IMR-90 (cell line): Measurements from ENCODE around the gene LRIT2. TPM values are rescaled to one million over a fixed set of nuclear protein-coding genes. Genes with fewer than 3 reads are reported as not detected.

Source experiments
- ATAC-seq: fragments of 200-7000 bp; cut with Tn5 transposase; 2 replicates; pipeline ENCODE4 v1.9.1; 2020; ENCODE audit warnings: low read depth, mild to moderate bottlenecking, moderate library complexity
- BruUV-seq: library from RNA; stranded (reverse); fragments of 400-500 nt; replicated peaks from 2 replicates; lab custom pipeline; 2021; lab: Mats Ljungman, UMichigan
- CTCF ChIA-PET: fragments of 300-600 bp; formaldehyde crosslinking; extraction: SDS; loops from one replicate; lab custom pipeline; 2021; ENCODE audit warnings: antibody characterized with exemption; lab: Yijun Ruan, JAX
- POLR2A ChIA-PET: fragments of 300-600 bp; sonication (Branson Sonifier 250); formaldehyde crosslinking; loops from one replicate; lab custom pipeline; 2022; ENCODE audit warnings: antibody characterized with exemption; ENCODE audit not compliant: unreplicated experiment; lab: Charles Lee
- DNase-seq: peaks from one replicate; pipeline ENCODE4 v3.0.0; 2013
- H2AFZ ChIP-seq: replicated peaks from 2 replicates; pipeline ENCODE3; 2013; ENCODE audit warnings: low read length, mild to moderate bottlenecking; ENCODE audit not compliant: poor library complexity
- H2AK5ac ChIP-seq: 2 replicates; pipeline ENCODE4 v1.6.1; 2013; ENCODE audit warnings: low read depth, low read length, inconsistent platforms
- H2AK9ac ChIP-seq: replicated peaks from 2 replicates; pipeline ENCODE3; 2013; ENCODE audit warnings: mild to moderate bottlenecking, low read depth, low read length, moderate library complexity; ENCODE audit not compliant: poor library complexity
- H2BK120ac ChIP-seq: 2 replicates; pipeline ENCODE4 v1.6.1; 2013; ENCODE audit warnings: low read depth, low read length, inconsistent platforms
- H2BK15ac ChIP-seq: 3 replicates; pipeline ENCODE4 v1.6.1; 2013; ENCODE audit warnings: low read depth, low read length, inconsistent platforms
- H2BK20ac ChIP-seq: 2 replicates; pipeline ENCODE4 v1.6.1; 2013; ENCODE audit warnings: low read depth, mild to moderate bottlenecking, inconsistent platforms, low read length, moderate library complexity
- H2BK5ac ChIP-seq: 2 replicates; pipeline ENCODE4 v1.6.1; 2013; ENCODE audit warnings: mild to moderate bottlenecking, low read depth, low read length, inconsistent platforms; ENCODE audit not compliant: poor library complexity, severe bottlenecking
- H3K14ac ChIP-seq: replicated peaks from 2 replicates; pipeline ENCODE4 v1.6.1; 2013; ENCODE audit warnings: low read depth, low read length, inconsistent platforms
- H3K18ac ChIP-seq: 2 replicates; pipeline ENCODE4 v1.6.1; 2013; ENCODE audit warnings: low read depth, low read length, control low read depth
- H3K23ac ChIP-seq: 2 replicates; pipeline ENCODE4 v1.6.1; 2013; ENCODE audit warnings: low read depth, low read length, inconsistent platforms
- H3K27ac ChIP-seq: 2 replicates; pipeline ENCODE4 v1.5.1; 2013; ENCODE audit warnings: mild to moderate bottlenecking, control low read depth, low read length; ENCODE audit not compliant: insufficient read depth
- H3K27me3 ChIP-seq: 2 replicates; pipeline ENCODE4 v1.6.1; 2013; ENCODE audit warnings: low read length; ENCODE audit not compliant: control insufficient read depth, insufficient read depth
- H3K36me3 ChIP-seq: 2 replicates; pipeline ENCODE4 v1.6.1; 2013; ENCODE audit warnings: low read length, mixed read lengths; ENCODE audit not compliant: control insufficient read depth, insufficient read depth
- H3K4ac ChIP-seq: 2 replicates; pipeline ENCODE4 v1.6.1; 2013; ENCODE audit warnings: low read depth, low read length, inconsistent platforms
- H3K4me1 ChIP-seq: 2 replicates; pipeline ENCODE4 v1.6.1; 2013; ENCODE audit warnings: low read length, mixed read lengths; ENCODE audit not compliant: control insufficient read depth, insufficient read depth
- H3K4me2 ChIP-seq: 2 replicates; pipeline ENCODE4 v1.6.1; 2013; ENCODE audit warnings: low read depth, mild to moderate bottlenecking, control low read depth, low read length, moderate library complexity
- H3K4me3 ChIP-seq: 2 replicates; pipeline ENCODE4 v1.5.1; 2013; ENCODE audit warnings: low read depth, mild to moderate bottlenecking, control low read depth, low read length, moderate library complexity; ENCODE audit not compliant: insufficient read depth
- H3K56ac ChIP-seq: 2 replicates; pipeline ENCODE4 v1.6.1; 2013; ENCODE audit warnings: low read length, inconsistent platforms; ENCODE audit not compliant: insufficient read depth; ENCODE audit errors: extremely low read depth
- H3K79me1 ChIP-seq, 2 experiments: 2 replicates each; pipeline ENCODE4 v1.6.1; 2013; ENCODE audit warnings: low read length in 2 of 2, inconsistent platforms in 1 of 2, low read depth in 1 of 2
- H3K9ac ChIP-seq: 2 replicates; pipeline ENCODE4 v1.6.1; 2013; ENCODE audit warnings: low read depth, low read length, control low read depth
- H3K9me1 ChIP-seq: 2 replicates; pipeline ENCODE4 v1.6.1; 2013; ENCODE audit warnings: low read length, inconsistent platforms; ENCODE audit not compliant: insufficient read depth
- H3K9me3 ChIP-seq: 2 replicates; pipeline ENCODE4 v1.6.1; 2013; ENCODE audit warnings: low read length; ENCODE audit not compliant: control insufficient read depth, insufficient read depth
- H4K20me1 ChIP-seq: 2 replicates; pipeline ENCODE4 v1.6.1; 2013; ENCODE audit warnings: low read length, inconsistent platforms; ENCODE audit not compliant: insufficient read depth
- H4K5ac ChIP-seq: 2 replicates; pipeline ENCODE4 v1.6.1; 2013; ENCODE audit warnings: mild to moderate bottlenecking, low read depth, low read length, control low read depth
- H4K8ac ChIP-seq, 2 experiments: 2 replicates each; pipeline ENCODE4 v1.6.1; 2013; ENCODE audit warnings: low read depth in 2 of 2, low read length in 2 of 2, control low read depth in 1 of 2, inconsistent platforms in 1 of 2
- H4K91ac ChIP-seq: 2 replicates; pipeline ENCODE4 v1.6.1; 2013; ENCODE audit warnings: low read depth, low read length, inconsistent platforms; ENCODE audit not compliant: insufficient read depth
- CEBPB ChIP-seq: IDR thresholded peaks from 2 replicates; pipeline ENCODE4 v1.6.1; 2012; ENCODE audit warnings: low read depth, low read length, improper control_type of control experiment
- CHD1 ChIP-seq: IDR thresholded peaks from 2 replicates; pipeline ENCODE4 v1.6.1; 2012; ENCODE audit warnings: low read depth, low read length, improper control_type of control experiment
- CTCF ChIP-seq: conservative IDR thresholded peaks from 2 replicates; pipeline ENCODE4 v1.5.1; 2012; ENCODE audit warnings: mild to moderate bottlenecking, low read depth, low read length, improper control_type of control experiment
- ELK1 ChIP-seq: fragments of 150-350 bp; IDR thresholded peaks from 2 replicates; pipeline ENCODE4 v1.6.1; 2016; ENCODE audit warnings: low read depth, mild to moderate bottlenecking, low read length, moderate library complexity, borderline replicate concordance
- FOS ChIP-seq: fragments of 150-350 bp; IDR thresholded peaks from 2 replicates; pipeline ENCODE4 v1.6.1; 2016; ENCODE audit warnings: low read depth, low read length
- MAZ ChIP-seq: IDR thresholded peaks from 2 replicates; pipeline ENCODE4 v1.6.1; 2012; ENCODE audit warnings: low read depth, mild to moderate bottlenecking, low read length, improper control_type of control experiment, moderate library complexity, borderline replicate concordance
- MXI1 ChIP-seq: IDR thresholded peaks from 2 replicates; pipeline ENCODE4 v1.6.1; 2012; ENCODE audit warnings: low read depth, mild to moderate bottlenecking, low read length, moderate library complexity, borderline replicate concordance
- RAD21 ChIP-seq: IDR thresholded peaks from 2 replicates; pipeline ENCODE4 v1.6.1; 2012; ENCODE audit warnings: low read length, improper control_type of control experiment
- RCOR1 ChIP-seq: IDR thresholded peaks from 2 replicates; pipeline ENCODE4 v1.6.1; 2012; ENCODE audit warnings: mild to moderate bottlenecking, low read length, improper control_type of control experiment; ENCODE audit not compliant: insufficient replicate concordance
- RFX5 ChIP-seq: IDR thresholded peaks from 2 replicates; pipeline ENCODE4 v1.8.0; 2012; ENCODE audit warnings: low read depth, mild to moderate bottlenecking, low read length, moderate library complexity
- SMC3 ChIP-seq: fragments of 150-350 bp; IDR thresholded peaks from 2 replicates; pipeline ENCODE4 v1.6.1; 2016; ENCODE audit warnings: low read depth, mild to moderate bottlenecking, antibody characterized with exemption, low read length, moderate library complexity
- USF2 ChIP-seq: fragments of 150-350 bp; IDR thresholded peaks from 2 replicates; pipeline ENCODE4 v1.6.1; 2017; ENCODE audit warnings: mild to moderate bottlenecking, antibody characterized with exemption, low read length, low read depth
- WGBS, 2 experiments: methylation state at CpG; one replicate each; pipeline versions ENCODE4 v1.1.5 to v1.1.7; 2013; ENCODE audit warnings: missing lambda C conversion rate in 2 of 2; ENCODE audit not compliant: insufficient read length in 1 of 2; ENCODE audit errors: extremely low coverage in 2 of 2; 5-methylcytosine and 5-hydroxymethylcytosine counted together
- dilution Hi-C: fragments of 300-500 bp; cut with HindIII; formaldehyde crosslinking; loops from one replicate; pipeline ENCODE4 v1.14.3; 2018; ENCODE audit warnings: low sequenced_read_pairs; ENCODE audit not compliant: unreplicated experiment
- in situ Hi-C: fragments of 300-500 bp; cut with MboI; formaldehyde crosslinking; loops from 3 replicates; pipeline ENCODE4 v1.14.3; 2019; ENCODE audit warnings: low sequenced_read_pairs, inconsistent platforms, mixed read lengths
- intact Hi-C: fragments of 100-400 bp; cut with micrococcal nuclease; formaldehyde crosslinking; loops from 2 replicates; pipeline ENCODE4 v1.10.0; 2022
- polyA plus RNA-seq, 3 experiments: library from polyadenylated mRNA; depleted of rRNA; stranded (reverse); fragments of >200 nt; gene quantifications; 2 replicates each; pipeline ENCODE4 v1.2.3, GENCODE V29; 2012; ENCODE audit warnings: low replicate concordance in 1 of 3
- total RNA-seq: library from RNA; depleted of rRNA; stranded (reverse); fragments of >200 nt; gene quantifications from 2 replicates; pipeline ENCODE4 v1.2.3, GENCODE V29; 2012

LRIT2 gene
- total and polyA plus RNA-seq, 2 of the 4 experiments (the other 2 are of a cell fraction) = not detected

- H4K20me1 ChIP-seq = no peaks in the 10 kb centered on the region
- H3K4me2 ChIP-seq = no peak overlapping the region
- TF ChIP-seq RFX5 (no peak), FOS (no peak), CEBPB (no peak), SMC3 (no peak), MAZ (no peak), ELK1 (no peak), RCOR1 (no peak), CHD1 (no peak), CTCF (no peak), RAD21 (no peak), MXI1 (no peak), USF2 (no peak)
- no peak overlapping the region for H2BK20ac ChIP-seq
- H3K79me1 ChIP-seq = no peaks in the 10 kb centered on the region
- ATAC-seq (no peak), DNase-seq (no peak)
- no peaks in the 10 kb centered on the region; the same call in 1 of the 2 replicates for H3K27me3 ChIP-seq
- intact Hi-C loops (no loop called here), dilution Hi-C loops (no loop called here), in situ Hi-C loops (no loop called here)
- no CpG with 5 or more reads among the region's 11 CpGs for whole genome bisulfite sequencing, 2 experiments
- H3K4ac ChIP-seq = no peak overlapping the region
- no peak overlapping the region for H4K91ac ChIP-seq
- no peak overlapping the region for H3K9ac ChIP-seq
- no peak overlapping the region for H2BK120ac ChIP-seq
- no peak overlapping the region for H2AK5ac ChIP-seq
- BruUV-seq = no TSS peak
- H3K23ac ChIP-seq = no peak overlapping the region
- H4K8ac ChIP-seq = no peak overlapping the region
- no peak overlapping the region for H3K27ac ChIP-seq
- H3K56ac ChIP-seq = no peak overlapping the region
- no peak overlapping the region for H3K14ac ChIP-seq
- no peak overlapping the region for H2AFZ ChIP-seq
- H2BK5ac ChIP-seq = no peak overlapping the region
- no peak overlapping the region for H4K5ac ChIP-seq
- no peak overlapping the region for H2BK15ac ChIP-seq
- POLR2A ChIA-PET = no interaction called here
- H3K18ac ChIP-seq = no peak overlapping the region
- no peak overlapping the region for H3K4me3 ChIP-seq
- H3K36me3 ChIP-seq = no peaks in the 10 kb centered on the region
- no peaks in the 10 kb centered on the region for H3K4me1 ChIP-seq
- CTCF ChIA-PET = no interaction called here
- H3K9me3 ChIP-seq = no peaks in the 10 kb centered on the region
- no peaks in the 10 kb centered on the region for H3K9me1 ChIP-seq
- H2AK9ac ChIP-seq = no peak overlapping the region
Measured at GRCh38 chr10:84213076-84213475, 12.3 kb downstream of the LRIT2 start.
